Fibroblast of villous mesenchyme (primary cell): ENCODE data around the gene NXPH1. TPM values are rescaled to one million over a fixed set of nuclear protein-coding genes. Genes with fewer than 3 reads are reported as not detected.

Experiments used
- DNase-seq: peaks from one replicate; pipeline ENCODE4 v3.0.0-alpha.2; 2010; ENCODE audit warnings: low read depth
- H3K4me3 ChIP-seq: 2 replicates; pipeline ENCODE4 v1.5.1; 2011; ENCODE audit warnings: low read depth, mild to moderate bottlenecking, low read length
- CTCF ChIP-seq: IDR thresholded peaks from 2 replicates; pipeline ENCODE4 v1.5.1; 2012; ENCODE audit warnings: low read depth, mild to moderate bottlenecking, low read length; ENCODE audit not compliant: insufficient read depth
- total RNA-seq: library from RNA; depleted of rRNA; stranded (reverse); fragments of >200 nt; gene quantifications from 2 replicates; pipeline ENCODE4 v1.2.3, GENCODE V29; 2012

Gene NXPH1
- total RNA-seq, 1 donor: not detected

GRCh38 chr7:8418629-8419245 lies 14.7 kb upstream of the NXPH1 start:
- DNase-seq: peak; percentile 59
- TF ChIP-seq CTCF: peak; percentile 65
- no peak overlapping the region for H3K4me3 ChIP-seq

GRCh38 chr7:8422177-8422576 lies 11.2 kb upstream of the NXPH1 start:
- DNase-seq: no peak
- H3K4me3 ChIP-seq: no peak overlapping the region
- TF ChIP-seq CTCF: no peak

- no peak for TF ChIP-seq CTCF
- H3K4me3 ChIP-seq: no peak overlapping the region
- DNase-seq: no peak
Observed at GRCh38 chr7:8423057-8423456, 10.4 kb upstream of the NXPH1 start.

- H3K4me3 ChIP-seq: no peak overlapping the region
- no peak for DNase-seq
- no peak for TF ChIP-seq CTCF
Observed at GRCh38 chr7:8425223-8425622, 8.2 kb upstream of the NXPH1 start.

DNA sequence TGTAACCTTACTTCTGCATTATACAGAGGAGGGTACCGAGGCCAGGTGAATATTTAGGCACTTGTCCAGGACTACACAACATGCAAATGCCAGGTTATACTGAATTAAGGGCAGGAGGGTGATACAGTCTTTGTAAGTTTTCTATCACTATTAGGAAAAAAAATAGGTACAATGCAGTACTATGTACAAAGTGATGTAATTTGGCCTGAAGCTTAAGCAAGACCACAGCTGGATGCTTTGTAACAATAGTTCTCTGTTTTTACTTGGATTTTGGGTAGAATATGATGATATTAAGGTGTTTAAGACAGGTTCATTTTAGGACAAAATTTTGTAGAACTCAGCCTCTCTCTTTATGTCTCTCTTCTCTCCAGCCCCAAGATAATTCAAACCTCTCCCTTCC lies 2.8 kb upstream of the NXPH1 start:
- no peak for DNase-seq
- no peak for TF ChIP-seq CTCF
- no peak overlapping the region for H3K4me3 ChIP-seq

DNA sequence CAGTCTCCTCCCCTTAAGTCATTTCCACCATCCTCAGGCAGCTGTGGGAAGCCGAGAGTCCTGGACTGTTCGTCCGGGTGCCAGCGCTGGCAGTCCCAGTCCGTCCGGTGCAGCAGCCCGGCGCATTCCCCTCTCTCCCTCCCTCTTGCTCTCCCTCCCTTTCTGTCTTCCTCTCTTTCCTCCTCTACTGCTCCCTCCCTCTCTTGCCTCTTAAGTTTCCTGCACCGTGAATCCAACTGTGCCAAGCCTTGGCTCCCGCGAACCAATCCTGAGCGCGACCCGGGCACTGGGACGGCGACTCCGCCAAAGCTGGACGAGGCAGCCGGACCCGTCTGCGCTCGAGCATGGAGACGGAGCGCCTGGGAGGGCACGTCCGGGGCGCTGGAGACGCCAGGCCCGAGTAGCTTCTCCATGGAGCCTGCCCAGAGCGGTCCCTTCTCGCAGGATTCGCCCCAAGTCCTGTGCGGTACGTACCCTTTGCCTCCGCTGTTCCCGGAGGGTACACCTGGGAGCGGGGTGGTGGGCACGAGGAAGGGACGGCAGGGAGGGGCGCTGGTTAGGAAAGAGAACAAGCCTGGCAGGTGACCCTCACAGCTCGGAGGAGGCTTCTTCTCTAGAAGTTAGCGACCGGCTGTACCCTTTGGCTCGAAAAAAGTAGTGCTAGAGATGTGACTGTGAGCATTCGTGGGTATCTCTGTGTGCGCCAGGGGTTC lies 1.0 kb downstream of the NXPH1 start:
- no peak for TF ChIP-seq CTCF
- H3K4me3 ChIP-seq: no peak overlapping the region
- no peak for DNase-seq
